ENCODE results near the gene CDKN2D.
"Not testable (repeated sequence)": the region's sequence is repeated elsewhere in the genome, so short reads cannot be mapped to it uniquely, and the experiment has no call there.

Gene CDKN2D

DNA sequence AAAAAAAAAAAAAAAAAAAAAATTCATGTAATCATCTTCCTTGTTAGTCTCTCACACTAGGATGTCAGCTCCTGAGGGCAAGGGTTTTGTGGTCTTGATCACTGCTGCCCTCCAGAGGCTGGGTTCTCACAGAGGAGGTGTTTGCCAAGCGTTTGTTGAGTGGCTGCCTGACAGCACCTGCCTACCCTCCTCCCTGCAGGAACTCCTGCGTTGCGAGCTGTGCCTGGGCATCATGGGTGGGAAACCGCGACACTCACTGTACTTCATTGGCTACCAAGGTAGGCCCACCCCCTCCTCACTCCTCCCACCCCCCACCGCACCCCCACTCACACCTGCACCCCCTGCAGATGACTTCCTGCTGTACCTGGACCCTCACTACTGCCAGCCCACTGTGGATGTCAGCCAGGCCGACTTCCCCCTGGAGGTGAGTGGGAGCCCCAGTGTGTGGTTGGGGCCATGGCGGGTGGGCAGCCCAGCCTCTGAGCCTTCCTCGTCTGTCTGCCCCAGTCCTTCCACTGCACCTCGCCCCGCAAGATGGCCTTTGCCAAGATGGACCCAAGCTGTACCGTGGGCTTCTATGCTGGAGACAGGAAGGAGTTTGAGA lies 17.0 kb downstream of the CDKN2D start:
- no peak for DNase-seq (ENCODE audit: low spot score)

DNA sequence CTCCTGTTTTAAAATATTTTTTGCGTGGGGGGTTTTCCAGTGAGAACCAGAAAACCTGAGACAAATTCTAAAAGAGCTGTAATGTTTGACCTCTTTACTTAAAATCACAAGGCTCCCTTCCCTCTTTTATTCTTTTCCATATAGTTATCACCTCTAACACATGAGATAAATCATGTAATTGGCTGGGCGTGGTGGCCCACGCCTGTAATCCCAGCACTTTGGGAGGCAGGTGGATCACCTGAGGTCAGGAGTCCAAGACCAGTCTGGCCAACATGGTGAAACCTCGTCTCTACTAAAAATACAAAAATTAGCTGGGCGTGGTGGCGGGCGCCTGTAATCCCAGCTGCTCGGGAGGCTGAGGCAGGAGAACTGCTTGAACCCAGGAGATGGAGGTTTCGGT lies 17.8 kb downstream of the CDKN2D start:
- DNase-seq (ENCODE audit: low spot score): not testable (repeated sequence)

DNA sequence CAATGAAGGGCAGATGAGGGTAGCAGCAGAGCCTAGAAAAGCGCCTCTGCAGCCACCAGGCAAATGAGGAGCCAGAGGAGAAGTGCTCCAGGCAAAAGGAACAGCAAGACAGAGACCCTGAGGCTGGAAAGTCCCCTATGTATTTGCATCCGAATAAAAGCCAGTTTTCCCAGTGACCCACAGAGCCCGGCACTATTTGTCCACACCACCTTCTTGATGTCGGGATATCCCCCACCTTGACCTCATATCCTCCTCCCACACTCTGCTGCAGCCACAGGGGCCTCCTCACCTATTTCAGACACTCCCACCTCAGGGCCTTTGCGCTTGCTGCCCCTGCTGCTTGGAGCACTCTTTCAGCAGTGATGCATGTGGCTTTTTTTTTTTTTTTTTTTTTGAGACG lies 18.4 kb downstream of the CDKN2D start:
- DNase-seq (ENCODE audit: low spot score): no peak

DNA sequence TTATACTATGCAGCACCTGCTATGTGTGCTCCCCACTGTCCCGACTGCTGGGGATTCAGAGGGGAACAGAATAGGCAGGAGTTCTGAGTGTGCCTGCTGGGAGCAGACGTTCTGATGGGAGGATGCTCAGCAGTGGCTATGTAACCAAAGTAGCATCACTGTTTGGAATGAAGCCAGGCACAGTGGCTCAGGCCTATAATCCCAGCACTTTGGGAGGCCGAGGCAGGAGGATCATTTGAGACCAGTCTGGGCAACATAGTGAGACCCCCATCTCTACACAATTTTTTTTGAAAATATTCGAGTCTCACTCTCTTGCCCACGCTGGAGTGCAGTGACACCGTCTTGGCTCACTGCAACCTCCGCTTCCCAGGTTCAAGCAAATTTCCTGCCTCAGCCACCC lies 19.0 kb downstream of the CDKN2D start:
- no peak for DNase-seq (ENCODE audit: low spot score)

DNA sequence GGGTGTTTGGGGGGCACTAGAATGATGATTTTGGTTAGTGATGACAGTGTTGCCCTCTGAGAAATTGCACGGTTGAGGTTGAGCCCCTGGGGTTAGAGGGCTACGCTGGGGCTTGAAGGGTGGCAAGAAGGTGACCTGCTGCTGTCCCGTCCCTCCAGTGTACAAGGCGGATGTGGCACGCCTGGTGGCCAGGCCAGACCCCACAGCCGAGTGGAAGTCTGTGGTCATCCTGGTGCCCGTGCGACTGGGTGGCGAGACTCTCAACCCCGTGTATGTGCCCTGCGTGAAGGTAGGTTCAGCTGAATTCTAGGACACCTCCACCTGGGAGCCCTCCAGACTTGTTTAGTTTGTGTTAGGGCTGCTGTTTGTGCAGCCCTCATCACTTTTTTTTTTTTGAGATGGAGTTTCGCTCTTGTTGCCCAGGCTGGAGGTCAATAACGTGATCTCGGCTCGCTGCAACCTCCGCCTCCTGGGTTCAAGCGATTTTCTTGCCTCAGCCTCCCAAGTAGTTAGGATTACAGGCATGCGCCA lies 20.0 kb downstream of the CDKN2D start:
- no peak for DNase-seq (ENCODE audit: low spot score)

DNA sequence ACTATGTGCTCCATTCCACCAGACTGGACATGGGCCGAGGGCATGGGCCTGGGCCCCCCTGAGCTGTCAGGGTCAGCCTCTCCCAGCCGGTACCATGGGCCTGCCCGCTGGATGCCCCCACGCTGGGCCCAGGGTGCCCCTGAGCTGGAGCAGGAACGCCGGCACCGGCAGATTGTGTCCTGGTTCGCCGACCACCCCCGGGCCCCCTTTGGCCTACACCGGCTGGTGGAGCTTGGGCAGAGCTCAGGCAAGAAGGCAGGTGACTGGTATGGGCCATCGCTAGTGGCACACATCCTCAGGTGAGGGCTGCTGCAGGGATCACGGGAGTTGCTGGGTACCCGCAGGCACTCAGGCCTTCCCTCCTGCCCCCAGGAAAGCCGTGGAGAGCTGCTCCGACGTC lies 22.0 kb downstream of the CDKN2D start:
- DNase-seq (ENCODE audit: low spot score): no peak

DNA sequence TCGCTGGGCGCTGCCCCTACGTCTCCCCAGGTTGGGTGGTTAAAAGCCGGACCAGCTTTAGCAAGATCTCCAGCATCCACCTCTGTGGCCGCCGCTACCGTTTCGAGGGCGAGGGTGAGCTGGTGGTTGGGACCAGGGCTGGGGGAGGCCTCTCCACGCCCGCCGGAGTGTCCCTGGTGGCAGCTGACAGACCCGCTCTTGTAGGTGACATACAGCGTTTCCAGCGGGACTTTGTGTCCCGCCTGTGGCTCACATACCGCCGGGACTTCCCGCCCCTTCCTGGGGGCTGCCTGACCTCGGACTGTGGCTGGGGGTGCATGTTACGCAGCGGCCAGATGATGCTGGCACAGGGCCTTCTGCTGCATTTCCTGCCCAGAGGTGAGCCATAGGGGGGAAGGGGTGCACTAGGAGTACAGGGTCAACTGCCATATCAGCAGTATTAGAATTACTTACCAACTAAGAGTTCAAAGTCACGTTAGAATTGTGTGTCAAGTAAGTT lies 24.0 kb downstream of the CDKN2D start:
- DNase-seq (ENCODE audit: low spot score): no peak

DNA sequence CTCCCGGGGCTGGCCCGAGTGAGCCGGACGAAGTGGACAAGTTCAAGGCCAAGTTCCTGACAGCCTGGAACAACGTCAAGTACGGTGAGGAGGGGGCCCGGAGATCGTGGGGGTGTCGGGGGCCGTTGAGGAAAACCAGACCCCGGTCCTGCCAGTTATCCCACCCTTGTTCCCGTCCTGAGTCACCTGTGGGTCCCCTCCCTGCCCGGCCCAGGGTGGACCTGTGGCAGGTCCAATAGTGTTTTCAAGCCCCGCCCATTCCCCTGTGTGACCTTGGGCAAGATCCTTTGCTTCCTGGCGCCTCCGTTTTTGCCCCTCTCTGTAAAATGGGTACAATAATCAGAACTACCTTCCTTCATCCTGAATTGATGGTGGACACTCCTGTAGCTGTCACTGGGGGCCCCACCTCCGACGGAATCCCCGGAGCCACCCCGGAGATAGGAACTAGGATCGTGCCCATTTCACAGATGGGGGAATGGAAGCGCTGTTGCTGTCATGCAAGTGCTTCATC lies 24.5 kb downstream of the CDKN2D start:
- DNase-seq (ENCODE audit: low spot score): no peak

DNA sequence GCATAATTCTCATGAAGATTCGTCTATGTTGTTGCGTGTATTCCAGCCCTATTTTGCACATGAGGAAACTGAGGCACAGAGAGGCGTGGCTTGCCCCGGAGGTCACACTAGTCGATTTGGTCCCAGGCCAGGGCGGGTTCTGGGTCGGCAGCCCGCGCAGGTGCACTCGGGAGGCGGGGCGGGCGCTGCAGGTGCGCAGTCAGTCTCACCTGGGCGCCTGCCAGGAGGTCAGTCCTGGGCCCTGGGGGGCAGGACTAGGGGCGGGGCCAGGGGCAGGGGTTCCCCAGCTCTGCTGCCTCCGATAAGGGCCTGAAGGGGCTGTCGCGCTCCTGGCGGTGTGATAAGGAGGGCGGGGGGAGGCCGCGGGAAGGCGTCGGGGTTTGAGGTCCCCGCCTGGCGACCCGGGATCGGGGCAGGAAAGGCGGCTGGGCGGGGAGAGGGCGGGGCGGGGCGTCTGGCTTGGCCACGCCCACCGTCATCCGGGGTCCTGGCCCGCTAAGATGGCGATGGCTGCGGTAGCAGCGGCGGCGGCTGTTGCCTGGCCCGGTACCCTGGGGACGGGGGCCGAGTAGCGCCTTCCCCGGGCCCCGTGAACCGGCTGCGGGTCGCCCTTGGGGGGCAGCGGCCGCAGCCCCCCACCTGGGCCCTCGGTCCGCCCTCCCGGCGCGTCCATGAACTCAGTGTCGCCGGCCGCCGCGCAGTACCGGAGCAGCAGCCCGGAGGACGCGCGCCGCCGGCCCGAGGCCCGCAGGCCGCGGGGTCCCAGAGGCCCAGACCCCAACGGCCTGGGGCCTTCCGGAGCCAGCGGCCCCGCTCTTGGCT lies 25.1 kb downstream of the CDKN2D start, which contains the start of gene ATG4D:
Gene ATG4D (plus strand): TSS at position 485 of the 822 bp plus-strand sequence. CDS start 187 bp downstream, at position 672.
- DNase-seq (ENCODE audit: low spot score): peak; percentile 92

DNA sequence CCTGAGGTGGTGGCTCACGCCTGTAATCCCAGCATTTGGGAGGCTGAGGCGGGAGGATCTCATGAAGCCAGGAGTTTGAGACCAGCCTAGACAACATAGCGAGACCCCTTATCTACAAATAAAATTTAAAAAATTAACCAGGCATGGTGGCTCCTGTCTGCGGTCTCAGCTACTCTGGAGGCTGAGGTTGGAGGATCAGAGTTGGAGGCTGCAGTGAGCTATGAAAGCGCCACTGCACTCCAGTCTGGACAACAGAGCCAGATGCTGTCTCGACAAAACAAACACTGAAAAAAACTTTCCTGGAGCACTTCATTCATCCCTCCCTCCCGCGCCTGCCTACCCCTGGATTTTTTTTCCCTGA lies 25.7 kb downstream of the CDKN2D start:
- no peak for DNase-seq (ENCODE audit: low spot score)

DNA sequence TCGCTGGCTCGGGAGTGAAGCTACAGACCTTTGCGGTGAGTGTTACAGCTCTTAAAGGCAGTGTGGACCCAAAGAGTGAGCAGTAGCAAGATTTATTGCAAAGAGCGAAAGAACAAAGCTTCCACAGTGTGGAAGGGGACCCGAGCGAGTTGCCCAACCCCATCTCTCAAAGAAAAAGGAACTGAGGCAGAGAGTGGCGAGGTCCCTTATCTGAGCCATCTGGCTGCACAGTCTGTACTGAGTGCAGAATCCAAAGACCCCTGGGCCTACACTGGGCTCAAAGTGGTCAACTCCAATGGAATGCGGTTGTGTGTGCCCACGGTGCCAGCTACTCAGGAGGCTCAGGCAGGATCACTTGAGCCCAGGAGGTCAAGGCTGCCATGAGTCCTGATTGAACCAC lies 29.8 kb downstream of the CDKN2D start:
- not testable (repeated sequence) for DNase-seq (ENCODE audit: low spot score)

DNA sequence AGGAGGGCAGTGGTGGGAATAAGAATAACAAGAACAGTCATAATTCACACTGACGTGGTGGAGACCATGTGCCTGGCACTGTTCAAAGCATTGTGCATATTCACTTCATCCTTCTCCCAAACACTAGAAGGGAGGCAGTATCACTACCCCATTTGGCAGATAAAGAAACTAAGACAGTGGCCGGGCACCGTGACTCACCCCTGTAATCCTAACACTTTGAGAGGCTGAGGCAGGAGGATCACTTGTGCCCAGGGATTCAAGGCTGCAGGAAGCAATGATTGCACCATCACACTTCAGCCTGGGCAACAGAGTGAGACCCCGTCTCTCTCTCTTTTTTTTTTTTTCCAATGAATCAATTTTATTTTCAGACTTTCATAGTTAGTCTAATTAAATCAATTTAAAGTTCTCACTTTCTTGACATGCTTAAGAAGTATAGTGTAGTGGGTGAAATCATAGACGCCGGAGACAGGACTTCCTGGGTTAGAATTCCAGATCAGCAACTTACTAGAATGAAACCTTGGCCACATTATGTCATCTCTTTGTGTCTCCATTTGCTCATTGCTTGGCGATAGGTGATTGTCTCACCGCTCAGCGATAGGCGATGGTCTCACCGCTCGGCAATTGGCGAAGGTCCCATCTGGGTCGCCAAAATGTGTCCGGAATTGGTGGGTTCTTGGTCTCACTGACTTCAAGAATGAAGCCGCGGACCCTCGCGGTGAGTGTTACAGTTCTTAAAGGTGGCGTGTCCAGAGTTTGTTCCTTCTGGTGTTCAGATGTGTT lies 30.4 kb downstream of the CDKN2D start:
- no peak for DNase-seq (ENCODE audit: low spot score)

DNA sequence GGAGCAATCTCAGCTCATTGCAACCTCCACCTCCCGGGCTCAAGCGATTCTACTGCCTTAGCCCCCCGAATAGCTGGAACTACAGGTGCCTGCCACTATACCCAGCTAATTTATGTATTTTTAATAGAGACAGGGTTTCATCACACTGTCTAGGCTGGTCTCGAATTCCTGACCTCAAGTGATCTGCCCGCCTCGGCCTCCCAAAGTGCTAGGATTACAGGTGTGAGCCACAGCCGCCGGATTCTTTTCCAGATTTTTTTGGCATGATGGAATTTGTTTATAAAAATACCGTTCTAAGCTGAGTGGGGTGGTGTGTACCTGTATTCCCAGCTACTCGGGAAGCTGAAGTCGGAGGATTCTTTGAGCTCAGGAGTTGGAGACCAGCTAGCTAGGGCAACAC lies 31.1 kb downstream of the CDKN2D start:
- no peak for DNase-seq (ENCODE audit: low spot score)

DNA sequence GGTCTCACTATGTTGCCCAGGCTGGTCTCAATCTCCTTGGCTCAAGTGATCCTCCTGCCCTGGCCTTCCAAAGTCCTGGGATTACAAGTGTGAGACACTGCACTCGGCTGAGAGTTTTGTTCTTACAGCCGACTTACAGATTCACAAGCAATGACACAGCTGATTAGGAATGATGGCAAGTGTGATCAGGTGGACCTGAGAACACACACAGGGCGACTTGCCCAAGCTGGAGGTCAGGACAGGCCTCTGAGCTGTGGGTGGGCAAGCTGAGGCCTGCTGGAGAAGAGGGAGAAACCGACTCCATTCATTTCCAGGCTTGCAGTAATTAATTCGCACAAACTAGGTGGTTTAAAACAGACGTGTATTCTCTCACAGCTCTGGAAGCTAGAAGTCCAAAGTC lies 33.2 kb downstream of the CDKN2D start:
- DNase-seq (ENCODE audit: low spot score): no peak

DNA sequence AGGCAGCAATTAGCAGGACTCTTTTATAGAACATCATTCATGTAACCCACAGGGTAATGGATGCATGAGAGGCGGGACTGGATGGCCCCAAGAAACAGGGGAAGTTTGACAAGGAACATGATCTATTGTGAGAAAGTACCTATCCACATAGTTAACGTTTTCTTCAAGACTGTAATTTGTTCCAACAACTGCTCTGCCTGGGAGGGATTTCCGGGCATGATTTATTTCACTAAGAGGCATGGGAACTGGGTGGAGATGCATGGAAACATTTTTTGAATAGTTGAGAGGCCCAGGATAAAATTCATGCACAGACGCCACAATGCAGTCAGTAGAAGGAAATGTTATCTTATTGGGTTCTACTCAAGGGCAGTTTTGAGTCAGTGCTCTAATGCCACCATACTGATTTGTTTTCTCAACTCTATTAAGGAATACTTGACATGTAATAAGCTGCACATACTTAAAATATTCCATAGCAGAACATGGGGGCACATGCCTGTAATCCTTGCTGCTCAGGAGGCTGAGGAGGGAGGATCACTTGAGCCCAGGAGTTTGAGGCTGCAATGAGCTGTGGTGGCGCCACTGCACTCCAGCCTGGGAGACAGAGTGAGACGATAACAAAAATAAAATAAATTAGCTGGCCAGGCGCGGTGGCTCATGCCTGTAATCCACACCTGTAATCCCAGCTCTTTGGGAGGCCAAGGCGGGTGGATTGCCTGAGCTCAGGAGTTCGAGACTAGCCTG lies 35.0 kb downstream of the CDKN2D start:
- DNase-seq (ENCODE audit: low spot score): no peak

DNA sequence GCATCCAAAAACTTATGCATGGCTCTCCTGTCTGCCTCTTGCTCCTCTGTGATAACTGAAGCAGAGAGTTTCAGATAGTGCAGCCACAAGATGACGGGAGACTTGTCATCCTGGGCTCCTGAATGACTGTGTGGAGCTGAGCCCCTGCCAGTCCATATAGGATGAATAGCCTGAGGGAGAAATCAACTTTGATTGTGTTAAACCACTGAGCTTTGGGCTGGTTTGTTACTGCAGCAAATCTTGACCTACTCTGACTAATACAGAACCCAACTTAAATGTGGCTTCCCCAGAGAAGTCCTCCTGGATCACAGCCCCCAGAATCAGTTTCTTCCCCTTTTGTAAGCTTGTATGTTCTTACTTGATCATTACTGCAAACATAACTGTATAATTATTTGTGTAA lies 36.3 kb downstream of the CDKN2D start:
- DNase-seq (ENCODE audit: low spot score): no peak

DNA sequence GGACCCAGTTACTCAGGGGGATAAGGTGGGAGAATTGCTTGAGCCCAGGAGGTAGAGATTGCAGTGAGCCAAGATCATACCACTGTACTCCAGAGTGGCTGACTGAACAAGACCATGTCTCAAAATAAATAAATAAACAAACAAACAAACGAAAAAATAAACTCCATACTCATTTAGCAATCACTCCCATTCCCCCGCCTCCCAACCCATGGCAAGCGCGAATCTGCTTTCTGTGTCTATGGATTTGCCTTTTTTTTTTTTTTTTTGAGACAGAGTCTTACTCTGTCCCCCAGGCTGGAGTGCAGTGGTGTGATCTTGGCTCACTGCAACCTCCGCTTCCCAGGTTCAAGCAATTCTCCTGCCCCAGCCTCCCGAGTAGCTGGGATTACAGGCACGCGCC lies 41.9 kb downstream of the CDKN2D start:
- DNase-seq (ENCODE audit: low spot score): not testable (repeated sequence)

DNA sequence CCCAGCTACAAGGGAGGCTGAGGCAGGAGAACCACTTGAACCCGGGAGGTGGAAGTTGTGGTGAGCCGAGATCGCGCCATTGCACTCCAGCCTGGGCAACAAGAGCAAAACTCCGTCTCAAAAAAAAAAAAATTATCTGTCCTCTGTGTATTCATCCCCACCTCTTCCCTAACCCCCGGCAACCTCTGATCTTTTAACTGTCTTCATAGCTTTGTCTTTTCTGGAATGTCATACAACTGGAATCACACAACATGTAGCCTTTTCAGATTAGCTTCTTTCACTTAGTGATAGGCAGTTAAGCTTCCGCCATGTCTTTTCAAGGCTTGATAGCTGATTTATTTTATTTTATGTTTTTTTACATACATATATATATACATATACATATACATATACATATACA lies 43.1 kb downstream of the CDKN2D start:
- no peak for DNase-seq (ENCODE audit: low spot score)

DNA sequence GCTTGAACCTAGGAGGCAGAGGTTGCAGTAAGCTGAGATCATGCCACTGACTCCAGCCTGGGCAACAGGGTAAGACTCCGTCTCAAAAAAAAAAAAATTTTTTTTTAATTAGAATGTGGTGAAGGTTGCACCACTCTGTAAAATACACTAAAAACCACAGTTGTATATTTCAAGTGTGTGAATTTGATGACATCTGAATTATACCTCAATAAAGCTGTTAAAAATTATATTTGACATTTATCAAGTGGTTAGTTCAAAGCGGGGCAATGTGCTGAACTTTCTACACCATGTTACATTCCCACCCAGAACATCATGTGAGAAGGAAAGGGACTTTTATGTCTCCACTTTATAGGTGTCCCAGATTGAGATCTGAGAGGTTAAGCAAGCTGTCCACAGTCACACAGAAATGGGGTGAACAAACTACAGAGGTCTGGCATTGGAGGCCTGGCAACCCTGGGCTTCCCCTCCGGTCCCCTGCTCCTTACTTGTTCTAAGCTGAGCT lies 45.6 kb downstream of the CDKN2D start:
- DNase-seq (ENCODE audit: low spot score): no peak

DNA sequence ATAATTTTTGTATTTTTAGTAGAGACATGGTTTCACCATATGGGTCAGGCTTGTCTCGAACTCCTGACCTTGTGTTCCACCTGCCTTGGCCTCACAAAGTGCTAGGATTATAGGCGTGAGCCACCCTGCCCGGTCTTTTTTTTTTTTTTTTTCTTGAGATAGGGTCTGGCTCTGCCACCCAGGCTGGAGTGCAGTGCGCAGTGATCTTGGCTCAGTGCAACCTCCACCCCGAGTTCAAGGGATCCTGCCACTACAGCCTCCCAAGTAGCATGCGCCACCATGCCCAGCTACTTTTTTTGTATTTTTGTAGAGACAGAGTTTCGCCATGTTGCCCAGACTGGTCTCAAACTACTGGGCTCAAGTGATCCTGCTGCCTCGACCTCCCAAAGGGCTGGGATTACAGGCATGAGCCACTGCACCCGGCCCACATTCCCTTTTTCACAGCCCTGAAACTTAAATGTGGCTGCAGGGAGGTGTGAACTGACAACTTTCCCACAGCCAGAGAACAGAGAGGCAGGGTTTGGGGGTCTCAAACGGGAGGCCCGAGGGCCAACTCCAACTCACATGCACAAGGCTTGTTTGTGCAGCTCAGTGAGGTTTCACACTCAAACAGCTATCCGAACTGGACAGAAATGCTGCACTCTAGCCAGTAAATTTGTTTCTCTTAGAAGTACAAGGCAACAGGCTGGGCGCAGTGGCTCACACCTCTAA lies 47.2 kb downstream of the CDKN2D start:
- no peak for DNase-seq (ENCODE audit: low spot score)

All from ecto neural progenitor cell (in vitro differentiated cells).